HG03378 (cell line): ENCODE results near the gene GZMB.
"Not testable (repeated sequence)": the region's sequence is repeated elsewhere in the genome, so short reads cannot be mapped to it uniquely, and the experiment has no call there.

Source experiments
- ATAC-seq: cut with Tn5 transposase; IDR thresholded peaks from one replicate; pipeline ENCODE4 v1.9.1; 2021; ENCODE audit warnings: mild to moderate bottlenecking, moderate library complexity; ENCODE audit not compliant: unreplicated experiment

Gene GZMB

DNA sequence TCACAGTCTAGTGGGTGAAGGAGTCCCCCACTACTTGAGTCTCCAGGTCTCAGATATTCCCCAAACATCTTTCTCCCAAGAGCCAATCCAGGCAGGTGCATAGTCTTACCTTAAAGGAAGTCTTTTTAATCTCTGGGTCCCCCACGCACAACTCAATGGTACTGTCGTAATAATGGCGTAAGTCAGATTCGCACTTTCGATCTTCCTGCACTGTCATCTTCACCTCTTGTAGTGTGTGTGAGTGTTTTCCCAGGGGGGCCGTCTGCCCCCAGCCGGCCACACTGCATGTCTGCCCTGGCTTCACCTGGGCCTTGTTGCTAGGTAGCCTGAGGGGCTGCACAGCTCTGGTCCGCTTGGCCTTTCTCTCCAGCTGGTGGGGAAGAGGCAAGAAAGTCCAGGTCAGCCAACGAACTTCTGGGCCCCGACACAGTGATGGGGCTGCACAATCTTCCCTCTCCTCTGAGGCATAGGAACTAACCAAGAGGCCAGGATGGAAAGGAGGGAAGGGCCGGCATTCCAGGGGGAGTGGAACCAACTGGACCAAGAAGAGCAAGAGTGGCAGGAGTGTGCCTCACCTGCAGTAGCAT lies 2.1 kb downstream of the GZMB start:
- ATAC-seq, result no peak

- ATAC-seq, result no peak
These were observed 3.0 kb downstream of the GZMB start for GRCh38 chr14:24630872-24631477.

DNA sequence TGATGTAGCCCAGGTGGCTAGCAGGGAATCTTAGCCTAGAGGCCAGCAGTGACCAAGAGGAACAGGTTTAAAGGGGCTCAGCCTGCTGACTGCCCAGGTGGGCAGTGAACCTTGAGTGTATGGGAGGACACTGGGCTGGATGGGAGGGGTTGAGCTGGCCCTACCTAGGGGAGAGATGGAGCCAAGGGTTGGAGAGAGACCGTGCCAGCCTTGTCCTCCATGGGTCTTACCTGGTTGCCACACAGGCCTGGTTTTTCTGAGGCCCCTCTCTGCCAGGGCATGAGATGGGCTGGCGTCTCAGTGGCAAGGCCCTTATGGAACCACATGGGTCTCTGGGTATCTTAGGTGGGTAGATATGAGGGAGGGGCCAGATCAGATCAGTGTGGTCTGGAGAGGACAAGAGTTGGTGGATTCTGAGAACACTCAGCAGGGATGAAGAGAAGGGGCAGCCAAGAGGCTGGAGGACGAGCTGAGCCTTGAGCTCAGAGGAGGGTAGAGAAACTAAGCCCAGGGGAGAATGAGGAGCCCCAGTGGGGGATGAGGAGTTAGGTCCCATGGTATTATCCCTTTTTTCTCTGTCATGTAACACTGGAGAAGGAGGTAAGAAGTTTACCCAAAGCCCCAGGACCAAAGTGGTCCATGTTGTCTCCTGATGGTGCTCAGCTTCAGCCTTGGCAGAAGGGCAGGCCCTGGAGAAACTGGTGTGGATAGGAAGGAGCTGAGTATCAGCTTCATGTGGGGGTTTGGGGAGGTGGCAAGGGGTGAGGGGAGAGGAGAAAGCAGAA lies 3.7 kb downstream of the GZMB start:
- no peak for ATAC-seq

DNA sequence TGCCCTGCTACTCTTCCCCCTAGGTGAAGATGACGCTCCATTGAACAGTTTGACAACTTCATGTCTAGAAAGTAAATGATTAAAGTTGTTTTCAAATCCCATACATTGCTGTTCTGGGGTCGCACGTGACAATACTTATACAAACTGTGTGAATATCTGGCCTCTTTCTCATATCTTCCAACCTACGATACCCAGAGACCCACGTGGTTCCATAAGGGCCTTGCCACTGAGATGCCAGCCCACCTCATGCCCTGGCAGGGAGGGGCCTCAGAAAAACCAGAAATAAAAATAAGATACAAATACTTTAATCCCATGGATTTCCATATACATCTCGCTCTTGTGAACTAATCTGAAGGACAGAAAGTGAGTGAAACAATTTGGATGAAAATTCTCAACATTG lies 4.5 kb downstream of the GZMB start:
- ATAC-seq, result no peak

DNA sequence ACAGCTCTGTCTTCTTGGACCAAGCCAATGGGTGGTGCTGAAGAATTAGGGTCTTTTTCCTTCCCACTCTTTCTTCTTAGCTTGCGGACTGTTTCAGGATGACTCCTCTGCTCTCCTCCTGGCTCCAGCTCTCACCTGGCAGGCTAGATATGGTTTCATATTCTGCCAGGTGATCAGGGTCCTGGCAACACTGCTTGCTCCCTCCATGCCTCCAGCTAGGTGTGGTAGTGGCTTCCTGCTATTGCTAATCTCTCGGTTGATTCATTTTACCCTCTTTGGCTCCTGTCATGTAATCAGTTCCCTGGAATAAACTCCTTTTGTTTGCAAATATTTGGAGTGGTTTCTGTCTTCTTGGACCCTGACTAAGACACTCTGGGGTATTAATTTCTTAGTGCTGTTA lies 20.2 kb downstream of the GZMB start:
- no peak for ATAC-seq

DNA sequence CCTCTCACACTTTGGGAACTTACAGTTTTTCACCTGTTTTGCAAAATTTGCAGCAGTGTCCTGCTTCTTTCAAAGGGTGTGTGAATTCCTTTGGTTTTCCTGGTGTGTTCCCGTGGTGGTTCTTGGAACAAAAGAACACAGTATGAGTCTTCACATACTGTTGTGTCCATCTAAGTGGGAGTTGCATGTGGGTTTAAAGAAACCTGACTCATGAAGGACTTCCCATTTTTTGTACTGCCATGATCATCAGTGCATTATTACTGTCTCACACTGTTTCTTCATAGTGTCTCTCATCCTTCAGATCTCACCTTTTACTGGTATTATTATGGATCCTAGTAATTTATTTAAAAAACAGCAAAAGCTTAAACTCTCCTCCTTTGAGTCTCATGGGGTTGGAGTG lies 20.7 kb downstream of the GZMB start:
- ATAC-seq, result no peak

DNA sequence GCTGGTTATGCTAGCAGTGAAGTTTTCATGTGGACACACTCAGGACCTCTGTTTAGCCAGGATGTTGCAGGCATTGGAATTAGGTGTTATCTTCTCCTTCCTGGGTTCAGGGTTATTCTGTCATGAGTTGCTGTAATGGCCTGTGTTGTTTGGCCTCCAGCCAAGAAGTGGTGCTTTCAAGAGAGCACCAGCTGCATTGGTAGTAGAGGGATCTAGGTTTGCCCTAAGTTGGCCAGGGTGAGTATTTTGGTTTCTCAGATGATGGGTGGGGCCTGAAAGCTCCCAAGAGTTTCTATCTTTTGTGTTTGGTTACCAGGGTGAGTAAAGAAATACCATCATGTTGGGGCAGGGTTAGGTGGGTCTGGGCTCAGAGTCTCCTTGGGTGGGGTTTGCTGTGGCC lies 21.8 kb downstream of the GZMB start:
- ATAC-seq, result no peak

GRCh38 chr14:24609655-24610344 lies 24.2 kb downstream of the GZMB start, which contains the start of gene GZMH:
GZMH (minus strand) TSS chr14:24609685; CDS start chr14:24609613, 72 bp downstream.
- ATAC-seq, result no peak

- no peak for ATAC-seq
These were observed 26.1 kb downstream of the GZMB start for GRCh38 chr14:24607635-24608514.

DNA sequence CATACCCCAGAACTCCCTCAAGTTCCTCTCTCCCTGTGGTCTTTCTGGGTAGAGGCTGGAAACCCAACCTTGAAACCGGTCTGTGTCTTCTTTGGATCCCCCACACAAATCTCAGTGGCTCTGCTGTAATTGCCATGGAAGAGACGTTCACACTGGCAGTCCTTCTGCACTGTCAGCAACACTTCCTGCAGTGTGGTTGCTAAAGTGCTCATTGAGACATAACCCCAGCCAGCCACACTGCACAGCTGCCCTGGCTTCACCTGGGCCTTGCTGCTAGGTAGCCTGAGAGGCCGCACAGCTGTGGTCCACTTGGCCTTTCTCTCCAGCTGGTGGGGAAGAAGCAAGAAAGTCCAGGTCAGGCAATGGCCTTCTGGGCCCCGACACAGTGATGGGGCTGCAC lies 26.9 kb downstream of the GZMB start:
- ATAC-seq, result no peak

- ATAC-seq, result no peak
These were observed 27.7 kb downstream of the GZMB start for GRCh38 chr14:24606297-24606696.

- peak; percentile 88 for ATAC-seq
These were observed 28.4 kb downstream of the GZMB start for GRCh38 chr14:24605435-24606190.

- no peak for ATAC-seq
These were observed 36.6 kb downstream of the GZMB start for GRCh38 chr14:24597403-24597802.

- no peak for ATAC-seq
These were observed 38.7 kb downstream of the GZMB start for GRCh38 chr14:24595073-24595808.

DNA sequence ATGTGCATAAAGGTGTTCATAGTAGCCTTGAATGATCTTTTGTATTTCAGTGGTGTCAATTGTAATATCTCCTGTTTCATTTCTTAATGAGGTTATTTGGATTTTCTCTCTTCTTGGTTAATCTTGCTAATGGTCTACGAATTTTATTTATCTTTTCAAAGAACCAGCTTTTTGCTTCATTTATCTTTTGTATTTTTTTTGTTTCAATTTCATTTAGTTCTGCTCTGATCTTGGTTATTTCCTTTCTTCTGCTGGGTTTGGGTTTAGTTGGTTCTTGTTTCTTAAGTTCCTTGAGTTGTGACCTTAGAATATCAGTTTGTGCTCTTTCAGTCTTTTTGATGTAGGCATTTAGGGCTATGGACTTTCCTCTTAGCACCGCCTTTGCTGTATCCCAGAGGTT lies 43.0 kb downstream of the GZMB start:
- not testable (repeated sequence) for ATAC-seq

GRCh38 chr14:24584402-24584801 lies 49.6 kb downstream of the GZMB start:
- not testable (repeated sequence) for ATAC-seq
